Karpas-422 (cell line): Measurements from ENCODE around the gene RSF1. TPM values are rescaled to one million over a fixed set of nuclear protein-coding genes. Genes with fewer than 3 reads are reported as not detected.
"Not testable (repeated sequence)": the region's sequence is repeated elsewhere in the genome, so short reads cannot be mapped to it uniquely, and the experiment has no call there.

Source experiments
- DNase-seq: peaks from one replicate; pipeline ENCODE4 v3.0.0-alpha.2; 2015
- H2AFZ ChIP-seq: fragments of 200-600 bp; sonication (generic); 2 replicates; pipeline ENCODE4 v1.6.1; 2014; ENCODE audit warnings: antibody characterized with exemption, low read length, mixed read lengths
- H3K27ac ChIP-seq: fragments of 200-600 bp; sonication (generic); 2 replicates; pipeline ENCODE4 v1.5.1; 2014; ENCODE audit warnings: mild to moderate bottlenecking, low read length, moderate library complexity
- H3K27me3 ChIP-seq: fragments of 200-600 bp; sonication (generic); 2 replicates; pipeline ENCODE4 v1.6.1; 2014; ENCODE audit warnings: low read length, mixed read lengths
- H3K36me3 ChIP-seq: fragments of 200-600 bp; sonication (generic); 2 replicates; pipeline ENCODE4 v1.6.1; 2014; ENCODE audit warnings: low read length, mixed read lengths; ENCODE audit not compliant: insufficient read depth
- H3K4me1 ChIP-seq: fragments of 200-600 bp; sonication (generic); 2 replicates; pipeline ENCODE4 v1.6.1; 2014; ENCODE audit warnings: mild to moderate bottlenecking, low read length, mixed read lengths
- H3K4me2 ChIP-seq: fragments of 200-600 bp; sonication (generic); 2 replicates; pipeline ENCODE4 v1.6.1; 2014; ENCODE audit warnings: low read length, low read depth, mild to moderate bottlenecking; ENCODE audit not compliant: poor library complexity, severe bottlenecking
- H3K4me3 ChIP-seq: fragments of 200-600 bp; sonication (generic); 2 replicates; pipeline ENCODE4 v1.5.1; 2014; ENCODE audit warnings: mild to moderate bottlenecking, antibody characterized with exemption, low read length, mixed read lengths
- H3K79me2 ChIP-seq: fragments of 200-600 bp; sonication (generic); 2 replicates; pipeline ENCODE4 v1.6.1; 2014; ENCODE audit warnings: mild to moderate bottlenecking, low read length, mixed read lengths
- H3K9ac ChIP-seq: fragments of 200-600 bp; sonication (generic); 2 replicates; pipeline ENCODE4 v1.6.0; 2014; ENCODE audit warnings: low read length
- H3K9me2 ChIP-seq: fragments of 200-600 bp; sonication (generic), shearing (Covaris generic); replicated peaks from 2 replicates; pipeline ENCODE4 v1.6.0; 2014; ENCODE audit warnings: mild to moderate bottlenecking, low read length, moderate library complexity; ENCODE audit not compliant: insufficient read depth
- H3K9me3 ChIP-seq: fragments of 300-700, 200-600 bp; sonication (generic); 2 replicates; pipeline ENCODE4 v1.6.1; 2014; ENCODE audit warnings: low read length, mixed read lengths
- H4K20me1 ChIP-seq: fragments of 200-600 bp; sonication (generic); 2 replicates; pipeline ENCODE4 v1.6.1; 2014; ENCODE audit warnings: mild to moderate bottlenecking, antibody characterized with exemption, low read length, low read depth; ENCODE audit not compliant: insufficient read depth
- total RNA-seq: library from RNA; depleted of rRNA; stranded (reverse); fragments of >200 nt; shearing (Covaris generic); gene quantifications from 2 replicates; pipeline ENCODE4 v1.2.3, GENCODE V29; 2014; ENCODE audit warnings: low replicate concordance

RSF1 gene
- total RNA-seq, 1 experiment from 2014 or later, result 45.1 TPM

- Histone ChIP-seq H3K4me3 (no peak overlapping the region), H3K9me3 (no peaks in the 10 kb centered on the region), H3K9ac (no peak overlapping the region), H4K20me1 (no peaks in the 10 kb centered on the region), H3K9me2 (no peaks in the 10 kb centered on the region), H3K27ac (no peak overlapping the region), H3K4me2 (no peak overlapping the region), H3K4me1 (peaks cover 7% of the 10 kb centered on the region), H3K27me3 (no peaks in the 10 kb centered on the region), H2AFZ (no peak overlapping the region), H3K36me3 (no peaks in the 10 kb centered on the region), H3K79me2 (peaks cover 10% of the 10 kb centered on the region)
- no peak for DNase-seq
Measured at GRCh38 chr11:77642228-77642627, 178.3 kb downstream of the RSF1 start.

DNA sequence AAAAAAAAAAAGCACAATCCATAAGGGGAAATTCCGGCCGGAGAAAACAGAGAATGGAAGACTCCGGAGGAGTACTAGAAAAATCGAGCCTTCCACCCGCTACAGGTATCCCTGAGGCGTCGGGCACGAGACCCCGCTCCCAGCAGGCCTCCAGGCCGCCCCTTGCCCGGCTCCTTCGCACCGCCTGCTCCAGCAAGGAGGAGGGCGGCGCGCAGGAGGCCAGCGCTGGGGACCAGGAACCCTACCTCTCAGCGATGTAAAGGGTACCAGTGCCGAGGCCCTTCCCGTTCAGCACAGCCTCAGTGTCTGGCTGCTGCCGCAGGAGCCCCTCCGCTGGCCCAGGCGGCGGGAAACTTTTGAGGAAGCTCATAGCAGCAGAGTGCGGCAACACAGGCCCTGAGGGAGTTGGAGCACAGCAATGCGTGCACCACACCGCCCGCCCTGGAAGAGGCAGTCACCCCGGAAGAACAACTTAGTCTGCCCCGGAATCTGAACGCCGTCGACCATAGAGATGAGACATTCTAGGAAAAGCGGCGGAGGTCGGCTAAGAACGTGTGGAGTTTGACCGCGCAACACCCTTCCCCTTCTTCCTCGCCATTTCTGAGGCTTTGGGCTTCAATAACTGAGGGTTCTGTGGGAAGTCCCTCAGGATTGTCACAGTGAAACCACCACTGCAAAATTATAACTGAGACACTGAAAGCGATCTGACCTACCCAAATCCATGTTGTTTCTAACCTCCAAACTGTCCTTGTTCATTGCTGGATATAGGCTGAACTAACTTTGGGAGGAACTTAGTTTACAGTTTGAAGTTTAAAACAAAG lies 183.0 kb downstream of the RSF1 start, which contains the start of gene CLNS1A:
Gene CLNS1A (minus strand): TSS at position 450 of the 821 bp plus-strand sequence. CDS start 80 bp downstream, at position 370.
- peaks cover 56% of the 10 kb centered on the region for H3K79me2 ChIP-seq
- no peaks in the 10 kb centered on the region for H3K9me2 ChIP-seq
- peak; percentile 97 for DNase-seq
- peak within 1 kb of the TSS; percentile 88 for H3K9ac ChIP-seq
- H3K36me3 ChIP-seq, result peaks cover 6% of the 10 kb centered on the region; the same call in 1 of the 2 replicates
- peak within 1 kb of the TSS; percentile 92 for H2AFZ ChIP-seq
- H3K4me1 ChIP-seq, result peaks cover 26% of the 10 kb centered on the region
- H3K4me2 ChIP-seq, result peak within 1 kb of the TSS; percentile 79
- no peaks in the 10 kb centered on the region for H3K9me3 ChIP-seq
- H3K27ac ChIP-seq, result peak within 1 kb of the TSS; percentile 69
- H4K20me1 ChIP-seq, result no peaks in the 10 kb centered on the region
- H3K4me3 ChIP-seq, result peak within 1 kb of the TSS; percentile 86
- H3K27me3 ChIP-seq, result no peaks in the 10 kb centered on the region

DNA sequence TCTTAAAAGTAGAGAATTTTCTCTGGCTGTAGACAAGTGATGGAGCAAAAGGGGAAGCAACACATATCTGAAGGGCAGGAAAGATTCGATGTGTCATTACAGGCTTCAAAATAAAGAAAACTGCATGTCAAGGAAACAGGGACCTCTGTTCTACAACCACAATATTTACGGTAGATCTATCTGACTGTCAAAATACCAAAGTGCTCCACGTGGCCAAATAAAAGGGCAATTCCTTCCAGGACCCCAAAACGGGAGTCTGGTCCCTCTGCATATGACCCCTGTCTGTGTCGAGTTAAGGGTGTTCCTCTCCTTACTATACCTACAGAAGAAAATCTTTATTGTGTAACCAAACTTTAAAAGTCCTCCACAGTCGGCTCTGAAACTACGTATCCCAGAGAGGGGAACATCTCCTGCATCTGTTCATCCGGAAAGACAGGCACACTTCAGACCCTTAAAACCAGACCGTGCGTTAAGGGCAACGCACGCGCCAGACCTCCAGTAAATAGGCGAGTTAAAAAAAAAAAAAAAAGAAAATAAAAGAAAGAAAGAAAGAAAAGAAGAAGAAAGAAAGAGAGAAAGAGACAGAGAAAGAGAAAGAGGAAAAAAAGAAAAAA lies 183.7 kb downstream of the RSF1 start:
- H3K9ac ChIP-seq, result peak overlapping the region; percentile 88
- H3K27ac ChIP-seq, result peak overlapping the region; percentile 27; the same call in 1 of the 2 replicates
- peak; percentile 59 for DNase-seq
- H3K4me2 ChIP-seq, result peak overlapping the region; percentile 79
- peaks cover 6% of the 10 kb centered on the region; the same call in 1 of the 2 replicates for H3K36me3 ChIP-seq
- peaks cover 26% of the 10 kb centered on the region for H3K4me1 ChIP-seq
- no peaks in the 10 kb centered on the region for H3K9me2 ChIP-seq
- peaks cover 63% of the 10 kb centered on the region for H3K79me2 ChIP-seq
- H2AFZ ChIP-seq, result no peak overlapping the region
- H3K4me3 ChIP-seq, result peak overlapping the region; percentile 86
- H3K9me3 ChIP-seq, result no peaks in the 10 kb centered on the region
- no peaks in the 10 kb centered on the region for H3K27me3 ChIP-seq
- H4K20me1 ChIP-seq, result no peaks in the 10 kb centered on the region

GRCh38 chr11:77633926-77634325 lies 186.6 kb downstream of the RSF1 start:
- not testable (repeated sequence) for H4K20me1 ChIP-seq, H2AFZ ChIP-seq, DNase-seq, H3K9me2 ChIP-seq, H3K27me3 ChIP-seq, H3K4me2 ChIP-seq, H3K9me3 ChIP-seq, H3K36me3 ChIP-seq, H3K27ac ChIP-seq, H3K9ac ChIP-seq, H3K4me3 ChIP-seq
- Histone ChIP-seq H3K79me2 (peaks cover 91% of the 10 kb centered on the region), H3K4me1 (peaks cover 26% of the 10 kb centered on the region)

- Histone ChIP-seq H3K36me3 (peaks cover 12% of the 10 kb centered on the region), H3K9me3 (no peaks in the 10 kb centered on the region), H3K4me3 (no peak overlapping the region), H2AFZ (no peak overlapping the region), H4K20me1 (no peaks in the 10 kb centered on the region), H3K9ac (no peak overlapping the region), H3K4me1 (peaks cover 7% of the 10 kb centered on the region), H3K79me2 (peaks cover 86% of the 10 kb centered on the region), H3K27me3 (no peaks in the 10 kb centered on the region), H3K9me2 (no peaks in the 10 kb centered on the region), H3K4me2 (no peak overlapping the region), H3K27ac (no peak overlapping the region)
- DNase-seq, result no peak
Measured at GRCh38 chr11:77630157-77630710, 190.3 kb downstream of the RSF1 start.

GRCh38 chr11:77619576-77620198 lies 200.8 kb downstream of the RSF1 start:
- Histone ChIP-seq H2AFZ (no peak overlapping the region), H3K9me2 (no peaks in the 10 kb centered on the region), H3K27ac (no peak overlapping the region), H3K9ac (no peak overlapping the region), H3K4me2 (no peak overlapping the region), H3K79me2 (no peaks in the 10 kb centered on the region), H3K27me3 (no peaks in the 10 kb centered on the region), H4K20me1 (no peaks in the 10 kb centered on the region), H3K9me3 (no peaks in the 10 kb centered on the region), H3K4me1 (no peaks in the 10 kb centered on the region), H3K36me3 (peaks cover 43% of the 10 kb centered on the region), H3K4me3 (no peak overlapping the region)
- peak; percentile 85 for DNase-seq

DNA sequence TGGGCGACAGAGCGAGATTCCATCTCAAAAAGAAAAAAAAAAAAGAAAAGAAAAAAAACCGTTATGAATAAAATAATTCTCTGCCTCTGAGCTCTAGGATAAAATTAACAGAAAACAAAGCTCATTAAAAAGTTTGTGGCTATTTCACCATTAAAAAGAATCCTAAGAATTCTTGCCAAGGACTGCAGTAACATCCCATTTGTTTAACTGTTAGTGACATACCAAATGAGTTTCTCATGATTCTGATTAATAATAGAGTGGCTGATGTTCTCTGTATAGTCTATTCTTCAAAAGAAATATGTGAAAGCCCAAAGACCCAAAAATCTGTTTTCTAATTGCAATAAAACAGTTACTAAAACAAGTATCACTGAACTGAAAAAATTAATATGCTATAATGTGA lies 202.6 kb downstream of the RSF1 start:
- H3K4me1 ChIP-seq, result no peaks in the 10 kb centered on the region
- H3K9ac ChIP-seq, result no peak overlapping the region
- H3K4me3 ChIP-seq, result no peak overlapping the region
- no peak overlapping the region for H3K4me2 ChIP-seq
- no peaks in the 10 kb centered on the region for H3K79me2 ChIP-seq
- H3K27me3 ChIP-seq, result no peaks in the 10 kb centered on the region
- H3K36me3 ChIP-seq, result peaks cover 43% of the 10 kb centered on the region; the same call in 1 of the 2 replicates
- H2AFZ ChIP-seq, result no peak overlapping the region
- H3K9me2 ChIP-seq, result no peaks in the 10 kb centered on the region
- H4K20me1 ChIP-seq, result no peaks in the 10 kb centered on the region
- H3K27ac ChIP-seq, result no peak overlapping the region
- no peaks in the 10 kb centered on the region for H3K9me3 ChIP-seq
- DNase-seq, result no peak

GRCh38 chr11:77611921-77612320 lies 208.6 kb downstream of the RSF1 start:
- no peaks in the 10 kb centered on the region for H3K9me2 ChIP-seq
- no peak overlapping the region for H3K27ac ChIP-seq
- H2AFZ ChIP-seq, result no peak overlapping the region
- no peak overlapping the region for H3K4me3 ChIP-seq
- H3K4me2 ChIP-seq, result no peak overlapping the region
- peaks cover 26% of the 10 kb centered on the region; the same call in 1 of the 2 replicates for H3K36me3 ChIP-seq
- no peaks in the 10 kb centered on the region for H3K79me2 ChIP-seq
- DNase-seq, result no peak
- H3K4me1 ChIP-seq, result no peaks in the 10 kb centered on the region
- no peaks in the 10 kb centered on the region for H4K20me1 ChIP-seq
- no peaks in the 10 kb centered on the region for H3K27me3 ChIP-seq
- H3K9me3 ChIP-seq, result no peaks in the 10 kb centered on the region
- no peak overlapping the region for H3K9ac ChIP-seq
